ENCODE data around the gene SDCBP2. TPM values are rescaled to one million over a fixed set of nuclear protein-coding genes. Genes with fewer than 3 reads are reported as not detected.

The SDCBP2 gene
- total RNA-seq, 1 donor from 2014 or later: 1.6 TPM

GRCh38 chr20:1280195-1281102 is 48.5 kb downstream of the SDCBP2 start:
- Mint-ChIP-seq H3K4me1 (peaks cover 8% of the 10 kb centered on the region), H3K27ac (no peak overlapping the region), H3K4me3 (no peak overlapping the region), H3K36me3 (no peaks in the 10 kb centered on the region), H3K9me3 (no peaks in the 10 kb centered on the region), H3K27me3 (ENCODE audit: insufficient read depth, low read depth) (no peaks in the 10 kb centered on the region)
- Histone ChIP-seq H3F3A (ENCODE audit: low read depth) (peaks cover 10% of the 10 kb centered on the region), H3K4me2 (no peak overlapping the region), H3K36me3 (no peaks in the 10 kb centered on the region), H3K79me2 (ENCODE audit: low read depth) (no peaks in the 10 kb centered on the region), H3K9ac (no peak overlapping the region), H2AFZ (replicated peaks) (no peak overlapping the region), H3K4me1 (peaks cover 27% of the 10 kb centered on the region), H3K27ac (no peak overlapping the region), H4K20me1 (ENCODE audit: low read depth) (no peaks in the 10 kb centered on the region), H3K4me3 (no peak overlapping the region), H3K27me3 (no peaks in the 10 kb centered on the region), H3K9me3 (ENCODE audit: low read depth) (no peaks in the 10 kb centered on the region)
- DNase-seq (ENCODE audit: low spot score): no peak
- TF ChIP-seq EZH2 (IDR thresholded peaks at IDR 0.05): no peak
- TF ChIP-seq EZH2phosphoT487 (IDR thresholded peaks at IDR 0.05): no peak
- TF ChIP-seq CTCF (IDR thresholded peaks at IDR 0.05): no peak

GRCh38 chr20:1278993-1279392 is 49.9 kb downstream of the SDCBP2 start:
- TF ChIP-seq CTCF (IDR thresholded peaks at IDR 0.05) (no peak), EZH2phosphoT487 (IDR thresholded peaks at IDR 0.05) (no peak), EZH2 (IDR thresholded peaks at IDR 0.05) (no peak)

GRCh38 chr20:1277529-1278322 is 51.2 kb downstream of the SDCBP2 start:
- Histone ChIP-seq H3K27me3 (no peaks in the 10 kb centered on the region), H3K27ac (no peak overlapping the region), H4K20me1 (ENCODE audit: low read depth) (no peaks in the 10 kb centered on the region), H3K9me3 (ENCODE audit: low read depth) (no peaks in the 10 kb centered on the region), H3K79me2 (ENCODE audit: low read depth) (no peaks in the 10 kb centered on the region), H3K4me2 (no peak overlapping the region), H2AFZ (replicated peaks) (no peak overlapping the region), H3K9ac (no peak overlapping the region), H3K4me3 (no peak overlapping the region), H3K4me1 (peaks cover 2% of the 10 kb centered on the region), H3F3A (ENCODE audit: low read depth) (no peaks in the 10 kb centered on the region), H3K36me3 (no peaks in the 10 kb centered on the region)
- Mint-ChIP-seq H3K9me3 (no peaks in the 10 kb centered on the region), H3K27ac (no peak overlapping the region), H3K27me3 (ENCODE audit: insufficient read depth, low read depth) (no peaks in the 10 kb centered on the region), H3K36me3 (no peaks in the 10 kb centered on the region), H3K4me1 (no peaks in the 10 kb centered on the region), H3K4me3 (no peak overlapping the region)
- TF ChIP-seq EZH2 (IDR thresholded peaks at IDR 0.05) (no peak), EZH2phosphoT487 (IDR thresholded peaks at IDR 0.05) (no peak), CTCF (IDR thresholded peaks at IDR 0.05) (no peak)
- no peak for DNase-seq (ENCODE audit: low spot score)

More at GRCh38 chr20:1278993-1279392, 49.9 kb downstream of the SDCBP2 start:
- no peaks in the 10 kb centered on the region for H3K9me3 Mint-ChIP-seq
- Histone ChIP-seq H3K27ac (no peak overlapping the region), H3K36me3 (no peaks in the 10 kb centered on the region), H2AFZ (replicated peaks) (no peak overlapping the region), H3K9me3 (ENCODE audit: low read depth) (no peaks in the 10 kb centered on the region), H3K4me1 (peaks cover 12% of the 10 kb centered on the region), H3F3A (ENCODE audit: low read depth) (no peaks in the 10 kb centered on the region), H3K4me3 (no peak overlapping the region), H3K9ac (no peak overlapping the region), H3K4me2 (no peak overlapping the region), H4K20me1 (ENCODE audit: low read depth) (no peaks in the 10 kb centered on the region), H3K79me2 (ENCODE audit: low read depth) (no peaks in the 10 kb centered on the region), H3K27me3 (no peaks in the 10 kb centered on the region)
- no peak for DNase-seq (ENCODE audit: low spot score)
- no peak overlapping the region for H3K4me3 Mint-ChIP-seq
- H3K4me1 Mint-ChIP-seq: peaks cover 3% of the 10 kb centered on the region
- H3K27me3 Mint-ChIP-seq (ENCODE audit: insufficient read depth, low read depth): no peaks in the 10 kb centered on the region
- H3K36me3 Mint-ChIP-seq: no peaks in the 10 kb centered on the region
- H3K27ac Mint-ChIP-seq: no peak overlapping the region

Data from neural progenitor cell (in vitro differentiated cells).